ENCODE measurements around the gene PRMT5.

PRMT5 gene

GRCh38 chr14:22896760-22897159 is 32.4 kb downstream of the PRMT5 start:
- Histone ChIP-seq H3K9ac (ENCODE audit: insufficient read length, low read depth) (no peak overlapping the region), H3K4me3 (ENCODE audit: insufficient read length, low read depth) (no peak overlapping the region), H3K9me3 (ENCODE audit: insufficient read depth, low read length) (no peaks in the 10 kb centered on the region), H3K4me1 (ENCODE audit: insufficient read depth, insufficient read length) (peaks cover 12% of the 10 kb centered on the region), H3K36me3 (ENCODE audit: insufficient read depth, insufficient read length, low read length) (peaks cover 17% of the 10 kb centered on the region), H3K27me3 (ENCODE audit: insufficient read depth, insufficient read length) (peaks cover 36% of the 10 kb centered on the region)
- TF ChIP-seq SUZ12 (IDR thresholded peaks at IDR 0.05; ENCODE audit: extremely low read depth, insufficient read depth, insufficient read length), result no peak
- TF ChIP-seq YY1 (IDR thresholded peaks at IDR 0.05; ENCODE audit: insufficient read depth, insufficient read length), result no peak
- TF ChIP-seq ZNF274 (IDR thresholded peaks at IDR 0.05; ENCODE audit: low read depth, low read length), result no peak
- no peak for DNase-seq (ENCODE audit: low read depth, low spot score)

- no peak overlapping the region for H3K4me3 ChIP-seq (ENCODE audit: insufficient read length, low read depth)
- H3K9me3 ChIP-seq (ENCODE audit: insufficient read depth, low read length), result no peaks in the 10 kb centered on the region
- no peak for DNase-seq (ENCODE audit: low read depth, low spot score)
- TF ChIP-seq ZNF274 (IDR thresholded peaks at IDR 0.05; ENCODE audit: low read depth, low read length) (no peak), SUZ12 (IDR thresholded peaks at IDR 0.05; ENCODE audit: extremely low read depth, insufficient read depth, insufficient read length) (no peak), YY1 (IDR thresholded peaks at IDR 0.05; ENCODE audit: insufficient read depth, insufficient read length) (no peak)
- H3K9ac ChIP-seq (ENCODE audit: insufficient read length, low read depth), result no peak overlapping the region
- peaks cover 12% of the 10 kb centered on the region for H3K4me1 ChIP-seq (ENCODE audit: insufficient read depth, insufficient read length)
- H3K27me3 ChIP-seq (ENCODE audit: insufficient read depth, insufficient read length), result peaks cover 36% of the 10 kb centered on the region
- peaks cover 13% of the 10 kb centered on the region for H3K36me3 ChIP-seq (ENCODE audit: insufficient read depth, insufficient read length, low read length)
Observed at GRCh38 chr14:22896356-22896755, 32.8 kb downstream of the PRMT5 start.

GRCh38 chr14:22895402-22895801 is 33.8 kb downstream of the PRMT5 start:
- no peak for DNase-seq (ENCODE audit: low read depth, low spot score)
- H3K4me3 ChIP-seq (ENCODE audit: insufficient read length, low read depth), result no peak overlapping the region
- H3K4me1 ChIP-seq (ENCODE audit: insufficient read depth, insufficient read length), result peaks cover 12% of the 10 kb centered on the region
- H3K36me3 ChIP-seq (ENCODE audit: insufficient read depth, insufficient read length, low read length), result peaks cover 4% of the 10 kb centered on the region
- no peaks in the 10 kb centered on the region for H3K9me3 ChIP-seq (ENCODE audit: insufficient read depth, low read length)
- no peak for TF ChIP-seq SUZ12 (IDR thresholded peaks at IDR 0.05; ENCODE audit: extremely low read depth, insufficient read depth, insufficient read length)
- TF ChIP-seq YY1 (IDR thresholded peaks at IDR 0.05; ENCODE audit: insufficient read depth, insufficient read length), result no peak
- no peak for TF ChIP-seq ZNF274 (IDR thresholded peaks at IDR 0.05; ENCODE audit: low read depth, low read length)
- no peak overlapping the region for H3K9ac ChIP-seq (ENCODE audit: insufficient read length, low read depth)
- H3K27me3 ChIP-seq (ENCODE audit: insufficient read depth, insufficient read length), result peaks cover 36% of the 10 kb centered on the region

GRCh38 chr14:22893706-22894105 is 35.5 kb downstream of the PRMT5 start:
- Histone ChIP-seq H3K4me1 (ENCODE audit: insufficient read depth, insufficient read length) (peaks cover 5% of the 10 kb centered on the region), H3K4me3 (ENCODE audit: insufficient read length, low read depth) (no peak overlapping the region), H3K9ac (ENCODE audit: insufficient read length, low read depth) (no peak overlapping the region), H3K36me3 (ENCODE audit: insufficient read depth, insufficient read length, low read length) (no peaks in the 10 kb centered on the region), H3K9me3 (ENCODE audit: insufficient read depth, low read length) (no peaks in the 10 kb centered on the region), H3K27me3 (ENCODE audit: insufficient read depth, insufficient read length) (peaks cover 34% of the 10 kb centered on the region)
- no peak for DNase-seq (ENCODE audit: low read depth, low spot score)
- TF ChIP-seq SUZ12 (IDR thresholded peaks at IDR 0.05; ENCODE audit: extremely low read depth, insufficient read depth, insufficient read length) (no peak), YY1 (IDR thresholded peaks at IDR 0.05; ENCODE audit: insufficient read depth, insufficient read length) (no peak), ZNF274 (IDR thresholded peaks at IDR 0.05; ENCODE audit: low read depth, low read length) (no peak)

GRCh38 chr14:22892488-22892887 is 36.7 kb downstream of the PRMT5 start:
- Histone ChIP-seq H3K27me3 (ENCODE audit: insufficient read depth, insufficient read length) (peaks cover 23% of the 10 kb centered on the region), H3K9ac (ENCODE audit: insufficient read length, low read depth) (no peak overlapping the region), H3K9me3 (ENCODE audit: insufficient read depth, low read length) (no peaks in the 10 kb centered on the region), H3K36me3 (ENCODE audit: insufficient read depth, insufficient read length, low read length) (no peaks in the 10 kb centered on the region), H3K4me1 (ENCODE audit: insufficient read depth, insufficient read length) (peaks cover 10% of the 10 kb centered on the region), H3K4me3 (ENCODE audit: insufficient read length, low read depth) (no peak overlapping the region)
- DNase-seq (ENCODE audit: low read depth, low spot score), result no peak
- TF ChIP-seq SUZ12 (IDR thresholded peaks at IDR 0.05; ENCODE audit: extremely low read depth, insufficient read depth, insufficient read length), result no peak
- no peak for TF ChIP-seq ZNF274 (IDR thresholded peaks at IDR 0.05; ENCODE audit: low read depth, low read length)
- TF ChIP-seq YY1 (IDR thresholded peaks at IDR 0.05; ENCODE audit: insufficient read depth, insufficient read length), result no peak

- no peaks in the 10 kb centered on the region for H3K9me3 ChIP-seq (ENCODE audit: insufficient read depth, low read length)
- no peak for DNase-seq (ENCODE audit: low read depth, low spot score)
- H3K27me3 ChIP-seq (ENCODE audit: insufficient read depth, insufficient read length), result peaks cover 11% of the 10 kb centered on the region
- no peak overlapping the region for H3K4me3 ChIP-seq (ENCODE audit: insufficient read length, low read depth)
- no peak overlapping the region for H3K9ac ChIP-seq (ENCODE audit: insufficient read length, low read depth)
- peaks cover 17% of the 10 kb centered on the region for H3K4me1 ChIP-seq (ENCODE audit: insufficient read depth, insufficient read length)
- no peak for TF ChIP-seq YY1 (IDR thresholded peaks at IDR 0.05; ENCODE audit: insufficient read depth, insufficient read length)
- no peak for TF ChIP-seq ZNF274 (IDR thresholded peaks at IDR 0.05; ENCODE audit: low read depth, low read length)
- no peak for TF ChIP-seq SUZ12 (IDR thresholded peaks at IDR 0.05; ENCODE audit: extremely low read depth, insufficient read depth, insufficient read length)
- H3K36me3 ChIP-seq (ENCODE audit: insufficient read depth, insufficient read length, low read length), result no peaks in the 10 kb centered on the region
Observed at GRCh38 chr14:22890416-22890815, 38.8 kb downstream of the PRMT5 start.

- DNase-seq (ENCODE audit: low read depth, low spot score), result no peak
- H3K9me3 ChIP-seq (ENCODE audit: insufficient read depth, low read length), result no peaks in the 10 kb centered on the region
- no peak for TF ChIP-seq ZNF274 (IDR thresholded peaks at IDR 0.05; ENCODE audit: low read depth, low read length)
- TF ChIP-seq YY1 (IDR thresholded peaks at IDR 0.05; ENCODE audit: insufficient read depth, insufficient read length), result no peak
- TF ChIP-seq SUZ12 (IDR thresholded peaks at IDR 0.05; ENCODE audit: extremely low read depth, insufficient read depth, insufficient read length), result no peak
- no peak overlapping the region for H3K9ac ChIP-seq (ENCODE audit: insufficient read length, low read depth)
- peaks cover 27% of the 10 kb centered on the region for H3K4me1 ChIP-seq (ENCODE audit: insufficient read depth, insufficient read length)
- H3K27me3 ChIP-seq (ENCODE audit: insufficient read depth, insufficient read length), result peaks cover 22% of the 10 kb centered on the region
- H3K4me3 ChIP-seq (ENCODE audit: insufficient read length, low read depth), result no peak overlapping the region
- no peaks in the 10 kb centered on the region for H3K36me3 ChIP-seq (ENCODE audit: insufficient read depth, insufficient read length, low read length)
Observed at GRCh38 chr14:22888662-22889061, 40.5 kb downstream of the PRMT5 start.

Measured in NT2/D1 (cell line).